D721Med (cell line): ENCODE measurements around the gene CHKA.

Source experiments
- DNase-seq: peaks from one replicate; pipeline ENCODE4 v3.0.0; 2011; ENCODE audit warnings: low spot score; ENCODE audit not compliant: insufficient read length
- FAIRE-seq: peaks from 2 replicates; lab custom pipeline; 2011; peaks lifted over from hg19 to GRCh38; lab: Jason Lieb, UNC
- CTCF ChIP-seq: IDR thresholded peaks from 2 replicates; pipeline ENCODE4 v1.5.1; 2012; ENCODE audit warnings: mild to moderate bottlenecking, control low read depth; ENCODE audit not compliant: insufficient read depth; ENCODE audit errors: missing control alignments

Gene CHKA

GRCh38 chr11:68143310-68143689 is 22.1 kb upstream of the CHKA start:
- no peak for DNase-seq
- FAIRE-seq = no peak
- no peak for TF ChIP-seq CTCF

DNA sequence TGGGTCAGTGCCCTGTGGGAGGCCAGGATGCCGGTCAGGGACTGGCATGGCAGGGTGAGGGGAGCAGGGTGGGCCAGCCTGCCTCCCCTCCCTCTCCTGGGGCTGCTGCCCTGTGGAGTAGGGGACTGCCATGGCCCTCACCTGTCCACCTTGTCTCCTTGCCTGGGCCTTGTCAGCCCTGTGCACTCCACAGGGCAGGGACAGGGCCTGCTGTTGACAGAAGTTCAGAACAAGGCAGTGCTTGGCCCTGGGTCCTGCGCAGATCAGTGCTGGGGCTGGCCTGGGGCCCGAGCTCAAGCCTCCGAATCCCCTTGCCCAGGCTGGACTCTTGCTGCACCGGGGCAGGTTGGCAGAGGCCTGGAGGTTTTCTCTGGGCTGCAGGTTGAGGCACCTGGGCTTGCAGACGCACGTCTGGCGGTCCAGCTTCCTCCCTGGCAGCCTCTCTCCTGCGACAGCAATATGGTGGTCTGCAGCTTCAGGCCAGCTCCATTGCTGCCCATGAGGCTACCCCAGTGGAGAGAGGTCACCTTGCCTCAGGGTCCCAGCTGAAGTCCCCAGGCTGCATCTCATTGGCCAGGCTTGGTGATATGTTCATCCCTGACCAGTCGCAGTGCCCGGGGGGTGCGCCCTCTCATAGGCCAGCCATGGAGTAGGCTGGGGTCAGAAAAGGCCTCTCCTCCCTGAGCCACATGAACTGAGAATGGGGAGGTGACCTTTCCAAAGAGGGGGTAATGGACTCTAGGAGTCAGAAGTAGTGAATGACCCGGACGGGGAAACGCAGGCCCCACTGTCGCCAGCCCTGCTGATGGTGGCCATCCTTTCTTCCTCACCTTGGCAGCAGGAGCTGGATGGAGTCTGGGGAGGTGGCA is 21.5 kb upstream of the CHKA start:
- TF ChIP-seq CTCF = no peak
- DNase-seq (no peak), FAIRE-seq (no peak)

DNA sequence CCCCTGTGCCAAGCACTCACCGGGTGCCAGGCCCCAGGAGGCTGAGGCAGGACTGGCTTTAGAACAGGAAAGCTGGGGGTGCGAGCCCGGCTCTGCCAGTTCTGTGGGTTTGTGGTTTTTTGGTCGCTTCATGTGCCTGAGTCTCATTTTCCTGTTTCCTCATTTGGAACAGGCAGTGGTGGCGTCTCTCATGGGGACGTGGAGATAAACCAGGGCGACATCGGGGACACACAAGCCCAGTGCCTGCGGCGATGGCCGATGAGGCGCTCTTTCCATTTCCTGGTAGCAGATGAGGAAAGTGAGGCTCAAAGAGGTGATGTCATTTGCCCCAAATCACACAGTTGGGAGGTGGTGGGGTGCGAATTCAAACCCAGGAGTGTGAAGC is 20.8 kb upstream of the CHKA start:
- FAIRE-seq (no peak), DNase-seq (no peak)
- TF ChIP-seq CTCF = no peak

- no peak for TF ChIP-seq CTCF
- FAIRE-seq (no peak), DNase-seq (no peak)
These were observed 20.2 kb upstream of the CHKA start for GRCh38 chr11:68141246-68142027.

- no peak for TF ChIP-seq CTCF
- FAIRE-seq = no peak
- no peak for DNase-seq
These were observed 19.5 kb upstream of the CHKA start for GRCh38 chr11:68140496-68141245.

GRCh38 chr11:68138237-68138636 is 17.0 kb upstream of the CHKA start:
- FAIRE-seq (no peak), DNase-seq (no peak)
- no peak for TF ChIP-seq CTCF
